ENCODE measurements around the gene PLXNA4.

DNA sequence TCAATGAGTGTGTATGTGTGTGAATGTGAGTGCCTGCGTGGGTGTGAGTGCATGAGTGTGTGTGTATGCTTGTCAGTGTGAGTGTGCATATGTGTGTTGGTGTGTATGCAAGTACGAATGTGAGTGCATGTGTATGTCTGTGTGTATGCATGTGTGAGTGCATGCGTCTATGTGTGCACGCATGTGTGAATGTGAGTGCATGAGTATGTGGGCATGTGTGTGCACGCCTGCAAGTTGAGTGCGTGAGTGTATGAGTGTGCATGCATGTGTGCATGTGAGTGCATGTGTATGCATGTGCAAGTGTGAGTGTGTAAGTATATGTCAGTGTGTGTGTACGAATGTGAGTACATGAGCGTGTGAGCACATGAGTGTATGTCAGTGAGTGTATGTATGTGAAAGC lies 399.6 kb downstream of the PLXNA4 start:
- no peak for TF ChIP-seq POLR2A (IDR thresholded peaks at IDR 0.05; ENCODE audit: low read depth, low read length)
- TF ChIP-seq TAF1 (IDR thresholded peaks at IDR 0.05; ENCODE audit: borderline replicate concordance, low read depth, low read length), result no peak

Measured in GM12892 (cell line).